ENCODE results near the gene KIDINS220. TPM values are rescaled to one million over a fixed set of nuclear protein-coding genes. Genes with fewer than 3 reads are reported as not detected.

Gene KIDINS220
- total and polyA plus RNA-seq, 9 of the 15 experiments (the other 6 are each of a cell fraction or from before 2014, with no cell fraction given) = 15.2 to 48.0 (median 34.4) TPM

DNA sequence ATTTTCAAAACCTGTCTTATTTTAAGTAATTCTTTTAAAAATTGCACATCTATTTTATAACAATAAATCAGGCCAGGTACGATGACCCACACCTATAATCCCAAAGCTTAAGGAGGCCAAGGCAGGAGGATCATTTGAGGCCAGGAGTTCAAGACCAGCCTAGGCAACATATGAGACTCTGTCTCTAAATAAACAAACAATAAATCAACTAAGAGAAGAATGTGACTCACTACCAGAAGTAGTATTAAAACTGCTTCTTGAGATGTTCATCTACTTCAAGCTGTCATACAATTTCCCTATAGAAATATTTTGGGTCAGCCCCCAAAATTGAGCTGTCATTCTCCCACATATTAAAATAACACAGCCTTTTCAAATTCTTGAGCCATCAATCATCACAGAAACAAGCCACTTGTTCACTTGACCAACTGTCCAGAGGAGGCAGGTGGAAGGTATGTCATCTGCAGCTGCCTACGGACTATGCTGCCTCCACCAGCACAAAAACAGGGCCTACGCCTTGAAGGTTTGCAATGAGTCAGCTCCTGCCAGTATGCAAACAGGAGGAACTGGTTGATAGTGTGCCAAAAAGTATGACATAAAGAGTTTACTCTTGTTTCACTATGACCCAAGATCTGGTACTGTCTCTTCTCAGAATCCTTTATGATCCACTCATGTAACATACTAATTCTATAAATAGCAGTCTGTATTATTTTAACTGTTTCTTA is 33.6 kb downstream of the KIDINS220 start (continued):
- TF ChIP-seq HSF4 (CRISPR knock-in tag; IDR thresholded peaks at IDR 0.05; ENCODE audit: borderline replicate concordance) (no peak), BMI1 (IDR thresholded peaks at IDR 0.05; ENCODE audit: low read length) (no peak), FIP1L1 (IDR thresholded peaks at IDR 0.05; ENCODE audit: low read depth, low read length, poor library complexity, severe bottlenecking) (no peak), FOXA3 (CRISPR knock-in tag; conservative IDR thresholded peaks at IDR 0.05 in 1 of 2, IDR thresholded peaks at IDR 0.05 in 1 of 2) (peak in 1 of 2 experiments; percentile 56; a peak in 1 of 4 replicates), ZSCAN29 (IDR thresholded peaks at IDR 0.05) (no peak), ZC3H11A (IDR thresholded peaks at IDR 0.05; ENCODE audit: low read depth, low read length) (no peak), RAD21 (CRISPR knock-in tag; conservative IDR thresholded peaks at IDR 0.05 in 1 of 2, IDR thresholded peaks at IDR 0.05 in 1 of 2) (peak; percentile 27 to 46; a peak in 3 of 4 replicates), SIN3B (IDR thresholded peaks at IDR 0.05; ENCODE audit: low read depth) (no peak), NR2F6 (CRISPR knock-in tag; IDR thresholded peaks at IDR 0.05) (no peak), ZEB2 (IDR thresholded peaks at IDR 0.05) (0 out of 2 replicates have a peak, but pooled peaks have one; percentile 41), SMARCC2 (IDR thresholded peaks at IDR 0.05; ENCODE audit: low read depth) (0 out of 2 replicates have a peak, but pooled peaks have one; percentile 45), RCOR1 (IDR thresholded peaks at IDR 0.05; ENCODE audit: borderline replicate concordance in 1 of 2, low read depth in 2 of 2, low read length in 2 of 2) (peak in 1 of 2 experiments; percentile 49; a peak in 1 of 4 replicates), HDAC6 (IDR thresholded peaks at IDR 0.05; ENCODE audit: low read depth, low read length) (no peak), ZNF785 (CRISPR knock-in tag; IDR thresholded peaks at IDR 0.05) (no peak), TCF7 (IDR thresholded peaks at IDR 0.05; ENCODE audit: borderline replicate concordance) (no peak), NCOA2 (IDR thresholded peaks at IDR 0.05; ENCODE audit: partially characterized antibody in 2 of 2) (no peak), EZH2 (IDR thresholded peaks at IDR 0.05; ENCODE audit: borderline replicate concordance, low read depth, low read length) (no peak), KDM2B (CRISPR knock-in tag; IDR thresholded peaks at IDR 0.05) (no peak), HOXB6 (CRISPR knock-in tag; IDR thresholded peaks at IDR 0.05; ENCODE audit: borderline replicate concordance) (no peak)
- TF ChIP-seq, protein P1, sequence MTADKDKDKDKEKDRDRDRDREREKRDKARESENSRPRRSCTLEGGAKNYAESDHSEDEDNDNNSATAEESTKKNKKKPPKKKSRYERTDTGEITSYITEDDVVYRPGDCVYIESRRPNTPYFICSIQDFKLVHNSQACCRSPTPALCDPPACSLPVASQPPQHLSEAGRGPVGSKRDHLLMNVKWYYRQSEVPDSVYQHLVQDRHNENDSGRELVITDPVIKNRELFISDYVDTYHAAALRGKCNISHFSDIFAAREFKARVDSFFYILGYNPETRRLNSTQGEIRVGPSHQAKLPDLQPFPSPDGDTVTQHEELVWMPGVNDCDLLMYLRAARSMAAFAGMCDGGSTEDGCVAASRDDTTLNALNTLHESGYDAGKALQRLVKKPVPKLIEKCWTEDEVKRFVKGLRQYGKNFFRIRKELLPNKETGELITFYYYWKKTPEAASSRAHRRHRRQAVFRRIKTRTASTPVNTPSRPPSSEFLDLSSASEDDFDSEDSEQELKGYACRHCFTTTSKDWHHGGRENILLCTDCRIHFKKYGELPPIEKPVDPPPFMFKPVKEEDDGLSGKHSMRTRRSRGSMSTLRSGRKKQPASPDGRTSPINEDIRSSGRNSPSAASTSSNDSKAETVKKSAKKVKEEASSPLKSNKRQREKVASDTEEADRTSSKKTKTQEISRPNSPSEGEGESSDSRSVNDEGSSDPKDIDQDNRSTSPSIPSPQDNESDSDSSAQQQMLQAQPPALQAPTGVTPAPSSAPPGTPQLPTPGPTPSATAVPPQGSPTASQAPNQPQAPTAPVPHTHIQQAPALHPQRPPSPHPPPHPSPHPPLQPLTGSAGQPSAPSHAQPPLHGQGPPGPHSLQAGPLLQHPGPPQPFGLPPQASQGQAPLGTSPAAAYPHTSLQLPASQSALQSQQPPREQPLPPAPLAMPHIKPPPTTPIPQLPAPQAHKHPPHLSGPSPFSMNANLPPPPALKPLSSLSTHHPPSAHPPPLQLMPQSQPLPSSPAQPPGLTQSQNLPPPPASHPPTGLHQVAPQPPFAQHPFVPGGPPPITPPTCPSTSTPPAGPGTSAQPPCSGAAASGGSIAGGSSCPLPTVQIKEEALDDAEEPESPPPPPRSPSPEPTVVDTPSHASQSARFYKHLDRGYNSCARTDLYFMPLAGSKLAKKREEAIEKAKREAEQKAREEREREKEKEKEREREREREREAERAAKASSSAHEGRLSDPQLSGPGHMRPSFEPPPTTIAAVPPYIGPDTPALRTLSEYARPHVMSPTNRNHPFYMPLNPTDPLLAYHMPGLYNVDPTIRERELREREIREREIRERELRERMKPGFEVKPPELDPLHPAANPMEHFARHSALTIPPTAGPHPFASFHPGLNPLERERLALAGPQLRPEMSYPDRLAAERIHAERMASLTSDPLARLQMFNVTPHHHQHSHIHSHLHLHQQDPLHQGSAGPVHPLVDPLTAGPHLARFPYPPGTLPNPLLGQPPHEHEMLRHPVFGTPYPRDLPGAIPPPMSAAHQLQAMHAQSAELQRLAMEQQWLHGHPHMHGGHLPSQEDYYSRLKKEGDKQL (CRISPR knock-in tag; IDR thresholded peaks at IDR 0.05; ENCODE audit: borderline replicate concordance) = no peak
- TF ChIP-seq, protein P2, sequence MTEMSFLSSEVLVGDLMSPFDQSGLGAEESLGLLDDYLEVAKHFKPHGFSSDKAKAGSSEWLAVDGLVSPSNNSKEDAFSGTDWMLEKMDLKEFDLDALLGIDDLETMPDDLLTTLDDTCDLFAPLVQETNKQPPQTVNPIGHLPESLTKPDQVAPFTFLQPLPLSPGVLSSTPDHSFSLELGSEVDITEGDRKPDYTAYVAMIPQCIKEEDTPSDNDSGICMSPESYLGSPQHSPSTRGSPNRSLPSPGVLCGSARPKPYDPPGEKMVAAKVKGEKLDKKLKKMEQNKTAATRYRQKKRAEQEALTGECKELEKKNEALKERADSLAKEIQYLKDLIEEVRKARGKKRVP (CRISPR knock-in tag; IDR thresholded peaks at IDR 0.05) = no peak
- TF ChIP-seq, protein P3, sequence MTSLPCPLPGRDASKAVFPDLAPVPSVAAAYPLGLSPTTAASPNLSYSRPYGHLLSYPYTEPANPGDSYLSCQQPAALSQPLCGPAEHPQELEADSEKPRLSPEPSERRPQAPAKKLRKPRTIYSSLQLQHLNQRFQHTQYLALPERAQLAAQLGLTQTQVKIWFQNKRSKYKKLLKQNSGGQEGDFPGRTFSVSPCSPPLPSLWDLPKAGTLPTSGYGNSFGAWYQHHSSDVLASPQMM (CRISPR knock-in tag; IDR thresholded peaks at IDR 0.05) = no peak

Data from K562 (cell line).